ENCODE data around the gene CEP89. TPM values are rescaled to one million over a fixed set of nuclear protein-coding genes. Genes with fewer than 3 reads are reported as not detected.

The CEP89 gene
- total RNA-seq, 2 experiments from 2014 or later: 14.6 to 15.5 TPM

DNA sequence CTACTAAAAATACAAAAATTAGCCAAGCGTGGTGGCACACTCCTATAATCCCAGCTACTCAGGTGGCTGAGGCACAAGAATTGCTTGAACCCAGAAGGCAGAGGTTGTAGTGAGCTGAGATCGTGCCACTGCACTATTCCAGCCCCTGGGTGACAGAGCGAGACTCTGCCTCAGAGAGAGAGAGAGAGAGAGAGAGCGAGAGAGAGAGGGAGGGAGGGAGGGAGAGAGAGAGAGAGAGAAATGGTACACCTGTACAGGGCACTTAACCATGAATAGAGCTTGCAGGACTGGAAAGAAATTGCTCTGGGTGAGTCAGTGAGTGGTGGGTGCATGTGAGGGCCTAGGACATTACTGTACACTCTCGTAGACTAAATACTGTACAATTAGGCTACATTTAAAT, 61.7 kb downstream of the CEP89 start:
- CTCF ChIA-PET: no interaction called here
- Mint-ChIP-seq H3K9me3 (peaks cover 3% of the 10 kb centered on the region), H3K36me3 (ENCODE audit: low read depth) (peaks cover 31% of the 10 kb centered on the region), H3K4me1 (ENCODE audit: low read depth) (no peaks in the 10 kb centered on the region), H3K4me3 (no peak overlapping the region), H3K27ac (no peak overlapping the region), H3K27me3 (ENCODE audit: low read depth) (no peaks in the 10 kb centered on the region)
- DNase-seq: no peak
- intact Hi-C loops (cut with micrococcal nuclease): no loop called here

- CTCF ChIA-PET: no interaction called here
- H3K36me3 Mint-ChIP-seq (ENCODE audit: low read depth): peaks cover 30% of the 10 kb centered on the region
- intact Hi-C loops (cut with micrococcal nuclease): no loop called here
- no peak overlapping the region for H3K4me3 Mint-ChIP-seq
- peaks cover 3% of the 10 kb centered on the region for H3K9me3 Mint-ChIP-seq
- H3K4me1 Mint-ChIP-seq (ENCODE audit: low read depth): no peaks in the 10 kb centered on the region
- H3K27ac Mint-ChIP-seq: no peak overlapping the region
- no peaks in the 10 kb centered on the region for H3K27me3 Mint-ChIP-seq (ENCODE audit: low read depth)
- no peak for DNase-seq
Observed at GRCh38 chr19:32909257-32909656, 62.5 kb downstream of the CEP89 start.

GRCh38 chr19:32908641-32909190, 63.0 kb downstream of the CEP89 start:
- CTCF ChIA-PET: no interaction called here
- Mint-ChIP-seq H3K4me3 (no peak overlapping the region), H3K27me3 (ENCODE audit: low read depth) (no peaks in the 10 kb centered on the region), H3K36me3 (ENCODE audit: low read depth) (peaks cover 30% of the 10 kb centered on the region), H3K27ac (no peak overlapping the region), H3K9me3 (peaks cover 3% of the 10 kb centered on the region), H3K4me1 (ENCODE audit: low read depth) (no peaks in the 10 kb centered on the region)
- intact Hi-C loops (cut with micrococcal nuclease): no loop called here
- DNase-seq: no peak

DNA sequence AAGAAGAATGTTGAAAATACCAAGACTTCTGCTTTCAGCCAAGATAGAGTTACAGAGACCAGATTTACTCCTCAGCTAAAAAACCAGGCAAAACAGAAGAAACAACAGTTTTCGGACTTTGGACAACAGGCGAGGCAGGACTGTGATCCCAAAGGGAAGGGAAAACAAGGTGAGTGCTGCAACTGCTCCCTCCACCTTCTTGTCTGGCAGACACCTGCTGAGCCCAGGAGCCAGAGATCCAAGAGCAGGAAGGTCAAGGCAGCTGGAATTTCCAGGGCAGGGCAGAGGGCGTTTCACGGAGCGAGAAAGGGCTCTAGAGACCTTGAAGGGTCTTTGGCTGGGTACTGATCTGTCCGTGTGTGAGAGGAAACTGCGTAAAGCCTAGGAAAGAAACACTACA, 69.3 kb downstream of the CEP89 start:
- H3K4me3 Mint-ChIP-seq: no peak overlapping the region
- intact Hi-C loops (cut with micrococcal nuclease): no loop called here
- H3K9me3 Mint-ChIP-seq: peaks cover 3% of the 10 kb centered on the region
- no peak overlapping the region for H3K27ac Mint-ChIP-seq
- H3K36me3 Mint-ChIP-seq (ENCODE audit: low read depth): peaks cover 28% of the 10 kb centered on the region
- H3K27me3 Mint-ChIP-seq (ENCODE audit: low read depth): no peaks in the 10 kb centered on the region
- DNase-seq: no peak
- H3K4me1 Mint-ChIP-seq (ENCODE audit: low read depth): no peaks in the 10 kb centered on the region
- CTCF ChIA-PET: no interaction called here

DNA sequence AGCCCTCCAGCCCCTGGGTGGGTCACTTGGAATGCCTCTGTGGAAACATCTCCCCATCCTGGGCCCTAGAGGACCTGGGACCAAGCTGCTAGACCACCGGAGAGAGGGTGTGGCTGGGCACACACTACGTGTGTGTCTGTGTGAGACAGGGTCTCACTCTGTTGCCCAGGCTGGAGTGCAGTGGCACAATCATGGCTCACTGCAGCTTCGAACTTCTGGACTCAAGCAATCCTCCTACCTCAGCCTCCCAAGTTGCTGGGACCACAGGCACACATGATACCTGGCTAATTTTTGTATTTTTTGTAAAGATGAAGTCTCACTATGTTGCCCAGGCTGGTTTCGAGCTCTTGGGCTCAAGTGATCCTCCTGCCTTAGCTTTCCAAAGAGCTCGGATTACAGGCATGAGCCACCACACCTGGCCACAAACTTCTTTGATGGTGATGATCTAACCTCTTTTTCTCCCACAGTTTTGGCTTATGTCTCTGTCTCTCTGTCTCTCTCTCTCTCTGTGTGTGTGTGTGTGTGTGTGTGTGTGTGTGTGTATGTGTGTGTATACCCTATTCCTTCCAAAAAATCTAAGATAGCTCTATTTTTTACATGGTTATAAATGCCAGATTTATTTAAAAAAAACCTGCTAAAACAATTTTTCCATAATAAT, 70.1 kb downstream of the CEP89 start:
- no peaks in the 10 kb centered on the region for H3K4me1 Mint-ChIP-seq (ENCODE audit: low read depth)

DNA sequence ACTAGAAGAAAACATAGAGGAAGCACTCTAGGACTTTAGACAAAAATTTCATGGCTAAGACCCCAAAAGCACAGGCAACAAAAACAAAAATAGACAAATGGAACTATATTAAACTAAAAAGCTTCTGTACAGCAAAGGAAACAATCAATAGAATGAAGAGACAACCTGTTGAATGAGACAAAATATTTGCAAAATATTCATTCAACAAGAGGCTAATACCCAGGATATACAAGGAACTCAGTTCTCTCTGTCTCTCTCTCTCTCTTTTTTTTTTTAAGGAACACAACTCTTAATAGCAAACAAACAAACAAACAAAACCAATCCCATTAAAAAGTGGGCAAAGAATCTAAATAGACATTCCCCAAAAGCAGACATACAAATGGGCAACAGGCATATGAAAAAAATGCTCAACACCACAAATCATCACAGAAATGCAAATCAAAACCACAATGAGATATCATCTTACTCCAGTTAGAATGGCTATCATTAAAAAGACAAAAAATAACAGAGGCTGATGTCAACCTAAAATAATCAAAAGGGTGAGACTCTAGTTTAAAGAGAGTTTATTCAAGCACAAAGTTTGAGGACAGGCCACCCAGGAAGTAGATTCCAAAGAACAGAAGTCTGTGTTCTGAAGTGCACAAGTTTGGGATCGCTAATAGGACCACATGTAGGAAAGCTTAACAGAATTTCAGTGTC, 75.1 kb downstream of the CEP89 start:
- no peak for DNase-seq
- no peak overlapping the region for H3K4me3 Mint-ChIP-seq
- no peak overlapping the region for H3K27ac Mint-ChIP-seq
- H3K9me3 Mint-ChIP-seq: peaks cover 19% of the 10 kb centered on the region
- CTCF ChIA-PET: no interaction called here
- intact Hi-C loops (cut with micrococcal nuclease): no loop called here
- H3K36me3 Mint-ChIP-seq (ENCODE audit: low read depth): peaks cover 52% of the 10 kb centered on the region
- peaks cover 5% of the 10 kb centered on the region for H3K4me1 Mint-ChIP-seq (ENCODE audit: low read depth)
- no peaks in the 10 kb centered on the region for H3K27me3 Mint-ChIP-seq (ENCODE audit: low read depth)

More for the DNA sequence above, 70.1 kb downstream of the CEP89 start:
- intact Hi-C loops (cut with micrococcal nuclease): no loop called here
- no peak for DNase-seq
- Mint-ChIP-seq H3K27me3 (ENCODE audit: low read depth) (no peaks in the 10 kb centered on the region), H3K9me3 (peaks cover 3% of the 10 kb centered on the region), H3K4me3 (no peak overlapping the region), H3K36me3 (ENCODE audit: low read depth) (peaks cover 28% of the 10 kb centered on the region), H3K27ac (no peak overlapping the region)
- CTCF ChIA-PET: interaction anchor here (0.7 kb wide), 1 partner anchor 304 kb away, joined by 6 read pairs; no protein-coding TSS in a partner anchor

- Mint-ChIP-seq H3K27me3 (ENCODE audit: low read depth) (no peaks in the 10 kb centered on the region), H3K4me3 (no peak overlapping the region), H3K9me3 (peaks cover 23% of the 10 kb centered on the region), H3K36me3 (ENCODE audit: low read depth) (peaks cover 52% of the 10 kb centered on the region), H3K4me1 (ENCODE audit: low read depth) (peaks cover 5% of the 10 kb centered on the region), H3K27ac (no peak overlapping the region)
- no peak for DNase-seq
- CTCF ChIA-PET: no interaction called here
- intact Hi-C loops (cut with micrococcal nuclease): no loop called here
Observed at GRCh38 chr19:32895384-32895783, 76.4 kb downstream of the CEP89 start.

GRCh38 chr19:32891609-32892008, 80.1 kb downstream of the CEP89 start:
- CTCF ChIA-PET: interaction anchor here (0.7 kb wide), 1 partner anchor 471 kb away, joined by 3 read pairs; no protein-coding TSS in a partner anchor

GRCh38 chr19:32890841-32891240, 80.9 kb downstream of the CEP89 start:
- Mint-ChIP-seq H3K27me3 (ENCODE audit: low read depth) (no peaks in the 10 kb centered on the region), H3K36me3 (ENCODE audit: low read depth) (peaks cover 37% of the 10 kb centered on the region), H3K4me1 (ENCODE audit: low read depth) (peaks cover 5% of the 10 kb centered on the region), H3K9me3 (peaks cover 23% of the 10 kb centered on the region), H3K4me3 (no peak overlapping the region), H3K27ac (no peak overlapping the region)
- CTCF ChIA-PET: no interaction called here
- no peak for DNase-seq
- intact Hi-C loops (cut with micrococcal nuclease): no loop called here

More at GRCh38 chr19:32891609-32892008, 80.1 kb downstream of the CEP89 start:
- no peak overlapping the region for H3K4me3 Mint-ChIP-seq
- H3K27me3 Mint-ChIP-seq (ENCODE audit: low read depth): no peaks in the 10 kb centered on the region
- intact Hi-C loops (cut with micrococcal nuclease): no loop called here
- peaks cover 43% of the 10 kb centered on the region for H3K36me3 Mint-ChIP-seq (ENCODE audit: low read depth)
- DNase-seq: no peak
- H3K4me1 Mint-ChIP-seq (ENCODE audit: low read depth): peaks cover 5% of the 10 kb centered on the region
- H3K27ac Mint-ChIP-seq: no peak overlapping the region
- H3K9me3 Mint-ChIP-seq: peaks cover 23% of the 10 kb centered on the region

- no peak for DNase-seq
- CTCF ChIA-PET: no interaction called here
- no peaks in the 10 kb centered on the region for H3K27me3 Mint-ChIP-seq (ENCODE audit: low read depth)
- peaks cover 23% of the 10 kb centered on the region for H3K9me3 Mint-ChIP-seq
- no peak overlapping the region for H3K4me3 Mint-ChIP-seq
- intact Hi-C loops (cut with micrococcal nuclease): no loop called here
- peaks cover 37% of the 10 kb centered on the region for H3K36me3 Mint-ChIP-seq (ENCODE audit: low read depth)
- H3K27ac Mint-ChIP-seq: no peak overlapping the region
- peaks cover 4% of the 10 kb centered on the region for H3K4me1 Mint-ChIP-seq (ENCODE audit: low read depth)
Observed at GRCh38 chr19:32890326-32890725, 81.4 kb downstream of the CEP89 start.

- DNase-seq: no peak
- CTCF ChIA-PET: no interaction called here
- Mint-ChIP-seq H3K27ac (no peak overlapping the region), H3K4me1 (ENCODE audit: low read depth) (no peaks in the 10 kb centered on the region), H3K27me3 (ENCODE audit: low read depth) (no peaks in the 10 kb centered on the region), H3K36me3 (ENCODE audit: low read depth) (peaks cover 27% of the 10 kb centered on the region), H3K9me3 (peaks cover 22% of the 10 kb centered on the region), H3K4me3 (no peak overlapping the region)
- intact Hi-C loops (cut with micrococcal nuclease): no loop called here
Observed at GRCh38 chr19:32889137-32889934, 82.4 kb downstream of the CEP89 start.

DNA sequence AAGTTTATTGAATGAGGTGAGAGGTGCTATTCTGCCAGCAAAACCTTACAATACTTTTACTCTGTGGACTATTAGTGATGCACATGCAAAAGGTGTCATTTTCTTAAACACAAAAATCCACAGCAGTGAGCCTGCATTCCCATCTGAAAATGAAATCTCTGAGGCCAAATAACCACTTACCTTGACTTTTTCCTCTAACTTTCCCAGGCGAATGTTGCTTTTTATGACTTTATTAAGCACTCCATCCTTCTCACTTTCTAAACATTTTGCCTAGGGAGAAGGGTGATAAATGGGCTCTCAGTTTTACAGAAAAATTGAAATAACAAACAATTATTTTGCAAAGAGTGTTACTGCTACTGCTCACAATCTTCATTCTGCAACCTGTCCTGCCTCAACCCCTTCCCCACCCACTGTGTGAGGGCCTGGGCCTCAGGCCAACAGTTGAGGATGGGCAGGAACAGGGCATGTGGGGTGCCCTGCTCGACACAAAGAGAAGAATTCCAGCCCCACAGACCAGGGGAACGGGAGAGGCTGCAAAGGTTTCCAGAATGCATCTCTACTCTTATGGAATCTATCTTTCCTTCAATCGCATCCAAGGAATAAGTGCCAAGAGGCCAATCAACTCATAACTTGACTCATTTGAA, 84.1 kb downstream of the CEP89 start:
- Mint-ChIP-seq H3K9me3 (peaks cover 10% of the 10 kb centered on the region), H3K4me3 (no peak overlapping the region), H3K27me3 (ENCODE audit: low read depth) (no peaks in the 10 kb centered on the region), H3K4me1 (ENCODE audit: low read depth) (no peaks in the 10 kb centered on the region), H3K27ac (no peak overlapping the region), H3K36me3 (ENCODE audit: low read depth) (peaks cover 13% of the 10 kb centered on the region)
- no peak for DNase-seq
- intact Hi-C loops (cut with micrococcal nuclease): no loop called here
- CTCF ChIA-PET: no interaction called here
